Stimulated activated naive CD8-positive, alpha-beta T cell treated with anti-CD3 and anti-CD28 coated beads, Interleukin-15, Interleukin-2, amounts not matched to agents 100 U/mL and 50 U/mL, for 24 hours (primary cell): ENCODE results near the gene STXBP5.

Source experiments
- ATAC-seq: fragments of 150-1000 bp; cut with Tn5 transposase; one replicate; pipeline ENCODE4 v1.10.0; 2021
- DNase-seq: peaks from one replicate; pipeline ENCODE4 v3.0.0; 2021

Gene STXBP5

GRCh38 chr6:147211349-147211748 lies 7.1 kb downstream of the STXBP5 start:
- DNase-seq = no peak

GRCh38 chr6:147211831-147212230 lies 7.6 kb downstream of the STXBP5 start:
- ATAC-seq (no peak), DNase-seq (no peak)

More at GRCh38 chr6:147211349-147211748, 7.1 kb downstream of the STXBP5 start:
- ATAC-seq = no peak

DNA sequence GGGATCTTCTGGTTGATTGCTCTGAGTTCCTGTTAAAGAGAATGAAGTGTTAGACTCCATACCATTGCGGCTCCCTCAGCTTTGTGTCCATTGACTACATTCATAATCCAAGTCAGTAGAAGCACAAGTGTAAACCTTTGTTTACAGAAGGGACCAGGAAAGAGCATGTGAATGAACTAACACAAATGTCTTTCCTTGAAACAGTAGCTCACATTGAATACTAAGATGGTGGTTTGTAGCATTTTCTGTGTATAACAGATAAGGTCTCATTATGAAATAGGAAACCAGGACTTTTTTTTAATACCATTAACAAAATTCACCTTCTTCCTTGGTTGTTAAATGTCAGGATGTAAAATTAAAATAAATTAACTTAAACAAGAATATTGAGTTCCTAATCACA lies 8.4 kb downstream of the STXBP5 start:
- no peak for DNase-seq
- no peak for ATAC-seq

DNA sequence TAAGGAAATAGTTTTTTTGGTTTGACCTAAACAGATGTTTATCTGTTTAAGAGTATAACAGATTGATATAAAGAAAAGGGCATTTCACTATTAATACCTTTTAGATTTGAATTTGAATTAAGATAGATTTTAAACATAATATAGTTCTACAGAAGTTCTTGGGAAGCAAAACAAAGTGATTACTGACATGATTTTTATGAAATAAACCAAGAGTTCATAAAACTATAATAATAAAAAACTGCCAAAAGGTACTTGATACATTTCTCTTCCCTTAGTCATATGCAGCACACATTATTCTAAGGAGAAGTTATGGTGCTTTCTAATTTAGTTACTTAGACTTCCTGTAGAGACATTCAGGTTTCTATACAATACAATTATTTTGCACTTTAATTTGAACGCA lies 9.6 kb downstream of the STXBP5 start:
- DNase-seq = no peak
- ATAC-seq = no peak

DNA sequence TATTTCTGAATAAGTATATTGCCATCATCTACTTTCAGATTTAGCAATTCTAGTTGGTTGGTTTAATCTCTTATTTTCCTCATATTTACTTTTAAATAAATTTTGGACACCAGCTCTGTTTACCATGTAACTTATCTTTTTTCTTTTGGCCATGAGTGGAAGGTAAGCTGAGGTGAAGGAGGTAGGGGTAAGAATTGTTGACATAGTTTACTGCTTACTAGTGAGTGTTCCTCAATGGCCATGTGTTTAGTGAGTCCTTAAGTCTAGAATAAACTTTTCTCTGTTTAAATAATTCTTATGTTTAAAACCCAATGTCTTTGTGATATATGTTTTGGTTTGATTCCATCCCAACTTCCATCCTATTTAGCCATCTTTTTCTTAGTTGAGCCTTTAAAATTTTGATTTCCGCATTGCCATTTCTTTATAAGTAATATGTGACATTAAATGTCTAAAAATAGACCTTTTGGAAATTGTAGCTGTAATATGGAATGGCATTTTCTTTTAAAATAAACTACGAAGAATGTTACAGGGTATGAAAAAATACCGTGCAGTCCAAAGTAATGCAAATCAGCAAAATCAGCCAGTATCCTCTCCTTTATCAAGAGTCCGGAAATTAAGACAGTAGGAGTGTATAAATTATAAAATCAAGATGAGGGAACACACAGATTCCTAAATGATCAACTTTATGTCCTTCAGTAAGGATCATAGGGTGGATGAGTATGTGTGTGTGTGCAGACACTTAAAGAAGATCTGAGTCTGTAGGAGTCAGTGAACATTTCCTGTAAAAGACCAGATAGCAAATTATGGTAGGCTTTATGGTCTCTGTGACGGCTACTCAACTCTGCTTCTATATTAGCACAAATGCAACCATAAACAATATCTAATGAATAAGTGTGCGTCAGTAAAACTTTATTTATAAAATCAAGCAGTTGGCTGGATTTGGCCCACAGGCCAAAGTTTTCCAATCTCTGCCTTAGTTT lies 10.3 kb downstream of the STXBP5 start:
- no peak for ATAC-seq

DNA sequence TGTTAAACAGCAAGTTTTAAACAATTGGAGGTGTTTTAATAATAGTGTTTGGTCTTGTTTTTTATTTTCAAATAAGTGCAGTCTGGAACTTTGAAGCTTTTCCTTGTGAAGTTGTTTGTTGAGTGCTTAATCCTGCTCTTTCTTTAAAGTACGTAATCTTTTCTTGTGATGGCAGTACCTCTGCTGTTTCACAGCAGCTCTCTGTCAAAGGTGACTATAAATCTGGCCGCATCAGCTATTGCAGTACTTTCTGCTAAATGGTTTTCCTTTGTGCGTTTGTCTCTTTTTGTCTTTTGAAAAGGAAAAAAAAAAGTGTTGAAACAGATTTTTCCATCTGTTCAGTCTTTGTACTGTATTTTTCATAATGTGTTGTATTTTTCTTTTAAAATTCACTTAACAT lies 12.7 kb downstream of the STXBP5 start:
- DNase-seq (no peak), ATAC-seq (no peak)

More for the DNA sequence above, 10.3 kb downstream of the STXBP5 start:
- DNase-seq = no peak

DNA sequence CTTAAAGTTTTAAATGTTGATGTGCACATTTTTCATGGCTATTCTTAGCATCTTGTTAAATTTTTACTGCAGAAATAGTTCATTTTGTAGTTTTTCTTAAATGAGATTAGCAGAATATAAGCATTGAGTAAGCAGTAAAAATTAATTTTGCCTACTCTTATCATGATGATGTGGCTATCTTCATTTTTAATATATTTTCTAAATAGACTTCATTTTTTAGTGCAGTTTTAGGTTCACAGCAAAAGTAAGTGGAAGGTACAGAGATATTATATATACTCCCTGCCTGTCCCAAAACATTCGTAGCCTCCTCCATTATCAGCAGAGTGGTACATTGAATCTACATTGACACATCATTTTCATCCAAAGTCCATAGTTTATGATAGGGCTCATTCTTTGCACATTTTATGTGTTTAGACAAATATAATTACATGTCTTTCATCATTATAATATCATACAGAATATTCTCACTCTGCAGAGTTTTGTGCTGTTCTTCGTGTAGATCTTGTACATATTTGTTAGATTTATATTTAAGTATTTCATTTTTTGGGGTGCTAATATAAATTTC lies 13.7 kb downstream of the STXBP5 start:
- ATAC-seq (no peak), DNase-seq (no peak)

DNA sequence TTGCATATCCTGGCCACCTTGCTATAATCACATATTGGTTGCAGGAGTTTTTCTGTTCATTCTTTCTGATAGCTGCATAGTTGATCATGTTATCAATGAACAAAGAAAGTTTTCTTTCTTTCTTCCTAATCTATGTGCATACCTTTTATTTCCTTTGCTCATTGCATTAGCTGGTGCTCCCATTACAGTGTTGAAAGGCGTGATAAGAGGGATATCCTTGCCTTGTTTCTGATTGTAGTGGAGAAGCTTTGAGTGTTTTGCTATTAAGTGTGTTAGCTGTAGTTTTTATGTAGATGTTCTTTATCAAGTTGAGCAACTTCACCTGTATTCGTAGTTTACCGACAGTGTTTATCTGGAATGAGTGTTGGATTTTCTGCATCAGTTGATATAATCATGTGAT lies 14.6 kb downstream of the STXBP5 start:
- ATAC-seq (no peak), DNase-seq (no peak)

GRCh38 chr6:147219463-147219862 lies 15.2 kb downstream of the STXBP5 start:
- DNase-seq (no peak), ATAC-seq (no peak)

GRCh38 chr6:147220345-147220744 lies 16.1 kb downstream of the STXBP5 start:
- DNase-seq (no peak), ATAC-seq (no peak)

- no peak for ATAC-seq
- DNase-seq = no peak
Measured at GRCh38 chr6:147221739-147222138, 17.5 kb downstream of the STXBP5 start.

- DNase-seq (no peak), ATAC-seq (no peak)
Measured at GRCh38 chr6:147222160-147222838, 18.1 kb downstream of the STXBP5 start.

DNA sequence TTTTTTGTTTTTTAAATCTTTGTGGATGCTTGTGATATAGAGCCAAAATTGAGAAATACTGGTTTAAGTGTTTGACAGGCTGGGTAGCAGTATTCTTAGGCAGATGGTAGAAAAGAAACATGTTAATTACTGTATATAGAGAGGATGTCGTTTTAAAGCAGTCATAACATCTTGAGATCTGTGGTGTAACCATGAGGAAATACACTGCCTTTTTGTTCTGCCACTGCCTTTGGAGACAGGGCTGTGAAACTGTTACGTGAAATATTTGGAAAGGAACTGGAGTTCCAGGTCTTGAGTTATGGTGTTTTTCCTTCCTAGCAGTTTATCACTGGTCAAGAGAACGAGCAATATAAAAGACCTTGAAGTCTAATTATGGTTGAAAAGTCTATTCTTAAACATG lies 19.5 kb downstream of the STXBP5 start:
- DNase-seq = no peak
- ATAC-seq = no peak

DNA sequence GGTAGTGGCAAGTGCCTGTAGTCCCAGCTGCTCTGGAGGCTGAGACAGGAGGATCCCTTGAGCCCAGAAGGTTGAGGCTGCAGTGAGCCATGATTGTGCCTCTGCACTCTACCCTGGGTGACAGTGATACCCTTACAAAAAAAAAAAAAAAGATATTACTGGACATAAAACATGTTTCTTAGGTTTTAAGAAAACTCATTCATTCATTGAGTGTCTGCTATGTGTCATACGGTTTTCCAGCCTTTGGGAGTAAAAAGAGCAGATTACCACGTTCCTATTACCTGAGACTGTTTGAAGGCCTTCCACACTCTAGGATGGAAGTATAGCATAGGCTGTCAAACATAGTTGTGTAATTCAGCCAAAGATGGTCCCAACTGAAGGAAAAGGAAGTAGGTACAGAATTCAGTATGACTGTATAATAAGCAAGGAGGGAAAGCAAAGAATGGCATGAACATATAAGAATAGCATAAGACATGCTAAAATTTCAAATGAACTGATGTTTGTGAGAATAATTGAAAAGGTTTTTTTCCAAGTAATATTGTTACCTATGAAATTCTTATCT lies 22.0 kb downstream of the STXBP5 start:
- DNase-seq (no peak), ATAC-seq (no peak)

GRCh38 chr6:147226877-147227276 lies 22.7 kb downstream of the STXBP5 start:
- DNase-seq (no peak), ATAC-seq (no peak)

- no peak for ATAC-seq
Measured at GRCh38 chr6:147227770-147228320, 23.6 kb downstream of the STXBP5 start.

DNA sequence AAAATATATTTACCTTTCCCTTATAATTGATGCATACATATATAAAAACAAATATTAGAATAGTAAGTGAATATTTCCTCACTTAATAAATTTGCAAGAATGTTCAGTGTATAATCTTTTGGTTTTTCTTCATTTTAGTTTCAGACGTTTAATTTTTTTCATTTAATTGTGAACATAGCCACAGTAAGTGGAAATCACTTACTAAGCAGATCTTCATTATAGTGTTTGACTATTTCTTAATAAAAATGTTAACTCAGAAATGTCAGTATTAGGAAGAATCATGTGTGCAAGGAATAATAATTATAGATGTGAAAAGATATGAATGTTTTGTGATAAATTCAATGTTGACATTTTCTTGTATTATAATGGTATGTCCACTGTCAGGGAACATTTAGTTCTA lies 27.4 kb downstream of the STXBP5 start:
- DNase-seq (no peak), ATAC-seq (no peak)

More at GRCh38 chr6:147227770-147228320, 23.6 kb downstream of the STXBP5 start:
- no peak for DNase-seq

GRCh38 chr6:147234685-147235084 lies 30.5 kb downstream of the STXBP5 start:
- DNase-seq (no peak), ATAC-seq (no peak)

GRCh38 chr6:147238164-147238563 lies 33.9 kb downstream of the STXBP5 start:
- DNase-seq (no peak), ATAC-seq (no peak)

DNA sequence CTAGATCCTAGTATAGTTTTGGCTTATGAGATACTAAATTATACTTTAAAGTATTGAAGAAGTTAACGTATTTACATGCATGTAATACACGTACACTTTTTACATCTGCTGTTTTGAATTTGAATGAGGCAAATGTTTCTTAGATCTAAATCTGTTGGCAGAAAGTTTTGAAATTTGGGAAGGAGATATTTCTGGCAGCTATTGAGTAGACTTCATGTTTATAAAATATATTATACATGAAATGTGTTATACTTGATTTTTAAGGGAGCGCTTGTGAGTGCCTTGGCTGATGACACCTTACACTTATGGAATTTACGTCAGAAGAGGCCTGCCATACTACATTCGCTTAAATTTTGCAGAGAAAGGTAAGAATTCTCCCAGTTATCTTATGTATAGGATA lies 34.7 kb downstream of the STXBP5 start:
- ATAC-seq (no peak), DNase-seq (no peak)

GRCh38 chr6:147244832-147245231 lies 40.6 kb downstream of the STXBP5 start:
- no peak for DNase-seq
- ATAC-seq = no peak

GRCh38 chr6:147245693-147246092 lies 41.5 kb downstream of the STXBP5 start:
- DNase-seq (no peak), ATAC-seq (no peak)
